SK-N-MC (cell line): ENCODE results near the gene ERCC2.

ENCODE experiments used
- DNase-seq: peaks from one replicate; pipeline ENCODE4 v3.0.0-alpha.2; 2011; ENCODE audit warnings: low read depth, low spot score
- H3K27ac ChIP-seq: fragments of 200-600 bp; sonication (generic); 2 replicates; pipeline ENCODE4 v1.5.1; 2016; ENCODE audit warnings: mixed run types
- H3K36me3 ChIP-seq: fragments of 200-600 bp; sonication (generic); 2 replicates; pipeline ENCODE4 v1.6.1; 2017; ENCODE audit warnings: antibody characterized with exemption, low read length, mixed read lengths; ENCODE audit not compliant: insufficient read depth
- H3K4me3 ChIP-seq: fragments of 200-600 bp; sonication (generic); 2 replicates; pipeline ENCODE4 v1.5.1; 2016
- H3K9ac ChIP-seq: fragments of 200-600 bp; sonication (generic); 2 replicates; pipeline ENCODE4 v1.8.0; 2017; ENCODE audit warnings: mixed run types, mixed read lengths; ENCODE audit not compliant: insufficient read length
- H3K9me3 ChIP-seq: fragments of 200-600 bp; sonication (generic); 2 replicates; pipeline ENCODE4 v1.6.1; 2017; ENCODE audit warnings: low read depth, mild to moderate bottlenecking, antibody characterized with exemption, low read length, moderate library complexity, mixed read lengths
- EZH2 ChIP-seq: fragments of 200-600 bp; sonication (generic); IDR thresholded peaks from one replicate; pipeline ENCODE4 v1.6.1; 2017; ENCODE audit warnings: antibody characterized with exemption
- FOXP2 ChIP-seq: optimal IDR thresholded peaks from 2 replicates; pipeline ENCODE3; 2011; ENCODE audit warnings: mild to moderate bottlenecking, moderate library complexity; ENCODE audit not compliant: insufficient read depth; ENCODE audit errors: extremely low read length, control extremely low read depth
- POLR2AphosphoS5 ChIP-seq: IDR thresholded peaks from 2 replicates; pipeline ENCODE4 v1.6.1; 2012; ENCODE audit warnings: mild to moderate bottlenecking, low read depth, low read length, borderline replicate concordance

The ERCC2 gene

GRCh38 chr19:45352914-45353796 lies 17.2 kb downstream of the ERCC2 start:
- Histone ChIP-seq H3K9me3 (no peaks in the 10 kb centered on the region), H3K9ac (no peak overlapping the region), H3K27ac (no peak overlapping the region), H3K36me3 (peaks cover 38% of the 10 kb centered on the region; the same call in 1 of the 2 replicates), H3K4me3 (no peak overlapping the region)
- DNase-seq = no peak
- TF ChIP-seq POLR2AphosphoS5 (no peak), FOXP2 (no peak), EZH2 (no peak)

GRCh38 chr19:45352471-45352870 lies 17.9 kb downstream of the ERCC2 start:
- no peak overlapping the region for H3K9ac ChIP-seq
- H3K27ac ChIP-seq = no peak overlapping the region
- H3K36me3 ChIP-seq = peaks cover 38% of the 10 kb centered on the region; the same call in 1 of the 2 replicates
- DNase-seq = no peak
- TF ChIP-seq FOXP2 = no peak
- no peak for TF ChIP-seq EZH2
- no peak for TF ChIP-seq POLR2AphosphoS5
- H3K4me3 ChIP-seq = no peak overlapping the region
- H3K9me3 ChIP-seq = no peaks in the 10 kb centered on the region

- DNase-seq = no peak
- no peak for TF ChIP-seq POLR2AphosphoS5
- TF ChIP-seq EZH2 = no peak
- no peak for TF ChIP-seq FOXP2
- Histone ChIP-seq H3K9ac (no peak overlapping the region), H3K36me3 (peaks cover 37% of the 10 kb centered on the region; the same call in 1 of the 2 replicates), H3K4me3 (no peak overlapping the region), H3K9me3 (no peaks in the 10 kb centered on the region), H3K27ac (no peak overlapping the region)
These were observed 18.3 kb downstream of the ERCC2 start for GRCh38 chr19:45352062-45352461.

- Histone ChIP-seq H3K9ac (no peak overlapping the region), H3K9me3 (no peaks in the 10 kb centered on the region), H3K4me3 (no peak overlapping the region), H3K36me3 (peaks cover 32% of the 10 kb centered on the region; the same call in 1 of the 2 replicates), H3K27ac (no peak overlapping the region)
- DNase-seq = no peak
- TF ChIP-seq FOXP2 (no peak), POLR2AphosphoS5 (no peak), EZH2 (no peak)
These were observed 18.9 kb downstream of the ERCC2 start for GRCh38 chr19:45351401-45351952.

- no peaks in the 10 kb centered on the region for H3K9me3 ChIP-seq
- no peak overlapping the region for H3K27ac ChIP-seq
- no peak for DNase-seq
- TF ChIP-seq POLR2AphosphoS5 = no peak
- TF ChIP-seq FOXP2 = no peak
- TF ChIP-seq EZH2 = no peak
- H3K9ac ChIP-seq = no peak overlapping the region
- H3K4me3 ChIP-seq = no peak overlapping the region
- H3K36me3 ChIP-seq = peaks cover 32% of the 10 kb centered on the region; the same call in 1 of the 2 replicates
These were observed 19.8 kb downstream of the ERCC2 start for GRCh38 chr19:45350477-45351058.

GRCh38 chr19:45349430-45349941 lies 20.9 kb downstream of the ERCC2 start:
- Histone ChIP-seq H3K27ac (no peak overlapping the region), H3K36me3 (peaks cover 25% of the 10 kb centered on the region; the same call in 1 of the 2 replicates), H3K4me3 (no peak overlapping the region), H3K9ac (no peak overlapping the region), H3K9me3 (no peaks in the 10 kb centered on the region)
- no peak for DNase-seq
- TF ChIP-seq POLR2AphosphoS5 (no peak), FOXP2 (no peak), EZH2 (no peak)

- Histone ChIP-seq H3K9me3 (no peaks in the 10 kb centered on the region), H3K9ac (no peak overlapping the region), H3K4me3 (no peak overlapping the region), H3K27ac (no peak overlapping the region), H3K36me3 (peaks cover 21% of the 10 kb centered on the region; the same call in 1 of the 2 replicates)
- DNase-seq = no peak
- TF ChIP-seq POLR2AphosphoS5 = no peak
- no peak for TF ChIP-seq FOXP2
- no peak for TF ChIP-seq EZH2
These were observed 21.3 kb downstream of the ERCC2 start for GRCh38 chr19:45349126-45349415.

GRCh38 chr19:45348367-45349125 lies 21.8 kb downstream of the ERCC2 start:
- H3K36me3 ChIP-seq = peaks cover 20% of the 10 kb centered on the region; the same call in 1 of the 2 replicates
- H3K4me3 ChIP-seq = no peak overlapping the region
- H3K27ac ChIP-seq = no peak overlapping the region
- no peak for DNase-seq
- no peak overlapping the region for H3K9ac ChIP-seq
- TF ChIP-seq POLR2AphosphoS5 = no peak
- no peak for TF ChIP-seq EZH2
- no peak for TF ChIP-seq FOXP2
- no peaks in the 10 kb centered on the region for H3K9me3 ChIP-seq
